DOHH2 (cell line): ENCODE results near the gene TNFRSF6B.

Source experiments
- H3F3A ChIP-seq: fragments of 200-600 bp; sonication (generic), shearing (Covaris generic); 2 replicates; pipeline ENCODE4 v1.6.0; 2016; ENCODE audit warnings: antibody characterized with exemption, mild to moderate bottlenecking; ENCODE audit not compliant: control insufficient read depth, insufficient read depth
- H3K27ac ChIP-seq: fragments of 200-600 bp; sonication (generic); 2 replicates; pipeline ENCODE4 v1.5.1; 2014; ENCODE audit warnings: low read depth, mild to moderate bottlenecking, low read length, moderate library complexity
- H3K27me3 ChIP-seq: fragments of 200-600 bp; sonication (generic); 2 replicates; pipeline ENCODE4 v1.6.1; 2014; ENCODE audit warnings: mild to moderate bottlenecking, low read length, mixed read lengths; ENCODE audit not compliant: control insufficient read depth
- H3K36me3 ChIP-seq: fragments of 200-600 bp; sonication (generic); 2 replicates; pipeline ENCODE4 v1.6.1; 2014; ENCODE audit warnings: mild to moderate bottlenecking, low read length, moderate library complexity, mixed read lengths; ENCODE audit not compliant: control insufficient read depth
- H3K4me1 ChIP-seq: fragments of 200-600 bp; sonication (generic); 2 replicates; pipeline ENCODE4 v1.6.1; 2014; ENCODE audit warnings: mild to moderate bottlenecking, low read length, mixed read lengths; ENCODE audit not compliant: control insufficient read depth
- H3K4me2 ChIP-seq: fragments of 200-600 bp; sonication (generic); 2 replicates; pipeline ENCODE4 v1.6.0; 2014; ENCODE audit warnings: mild to moderate bottlenecking, low read length, moderate library complexity
- H3K4me3 ChIP-seq: fragments of 200-600 bp; sonication (generic); 2 replicates; pipeline ENCODE4 v1.5.1; 2014; ENCODE audit warnings: mild to moderate bottlenecking, low read length, mixed read lengths
- H3K79me2 ChIP-seq: fragments of 200-600 bp; sonication (generic); 2 replicates; pipeline ENCODE4 v1.6.1; 2014; ENCODE audit warnings: mild to moderate bottlenecking, low read length, mixed read lengths; ENCODE audit not compliant: control insufficient read depth
- H3K9me2 ChIP-seq: fragments of 200-600 bp; sonication (generic); replicated peaks from 2 replicates; pipeline ENCODE4 v1.6.1; 2014; ENCODE audit warnings: mild to moderate bottlenecking, low read length, mixed read lengths; ENCODE audit not compliant: control insufficient read depth
- H3K9me3 ChIP-seq: fragments of 200-600 bp; sonication (generic); 2 replicates; pipeline ENCODE4 v1.6.1; 2014; ENCODE audit warnings: antibody characterized with exemption, low read length, mixed read lengths; ENCODE audit not compliant: control insufficient read depth, insufficient read depth
- H4K20me1 ChIP-seq: fragments of 200-600 bp; sonication (generic); 2 replicates; pipeline ENCODE4 v1.6.0; 2014; ENCODE audit warnings: low read depth, mild to moderate bottlenecking, antibody characterized with exemption, low read length, moderate library complexity; ENCODE audit not compliant: control insufficient read depth, insufficient read depth
- EZH2phosphoT487 ChIP-seq: fragments of 200-600 bp; sonication (generic); IDR thresholded peaks from 2 replicates; pipeline ENCODE4 v1.6.1; 2017; ENCODE audit warnings: borderline replicate concordance, mild to moderate bottlenecking, antibody characterized with exemption, low read length, moderate library complexity, mixed read lengths
- TF ChIP-seq, protein P1 (sequence below): fragments of 200-600 bp; sonication (generic); IDR thresholded peaks from one replicate; pipeline ENCODE4 v1.5.1; 2014; ENCODE audit warnings: antibody characterized with exemption, mild to moderate bottlenecking, low read depth, low read length; ENCODE audit not compliant: poor library complexity, severe bottlenecking

Gene TNFRSF6B

DNA sequence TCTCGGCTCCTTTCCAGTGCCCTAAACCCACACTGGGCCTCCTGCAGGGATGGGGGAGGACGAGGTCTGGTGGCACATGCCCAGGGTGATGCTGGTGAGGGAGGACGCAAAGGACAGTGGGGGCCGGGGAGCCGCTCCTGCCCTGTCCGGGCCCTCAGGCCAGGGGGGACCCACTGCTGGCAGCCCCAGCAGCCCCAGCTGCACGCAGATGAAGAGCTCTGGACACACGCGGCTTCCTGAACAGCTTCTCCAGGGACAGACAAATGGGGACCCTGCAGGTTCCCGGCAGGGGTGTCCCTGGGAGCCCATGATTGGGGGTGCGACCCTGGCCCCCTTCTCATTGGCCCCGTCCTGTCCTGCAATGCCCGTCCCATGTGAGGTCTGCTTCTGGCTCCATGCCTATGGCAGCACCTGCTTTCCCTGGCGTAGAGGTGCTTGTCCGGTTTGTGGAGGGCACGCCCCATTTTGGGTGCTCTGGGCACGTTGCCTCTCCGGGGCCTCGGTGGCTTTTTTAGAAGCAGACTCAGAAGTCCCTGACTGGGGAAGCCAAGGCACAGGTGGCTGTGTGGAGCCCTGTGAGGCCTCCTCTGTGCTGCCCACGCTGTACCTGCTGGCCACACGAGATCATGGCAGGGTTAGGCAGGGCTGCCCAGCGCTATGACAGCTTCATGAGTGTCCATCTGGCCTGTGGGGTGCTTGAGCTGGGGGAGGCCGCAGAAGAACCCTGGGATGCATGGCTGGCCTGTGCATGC, 15.4 kb upstream of the TNFRSF6B start:
- H3K27me3 ChIP-seq: no peaks in the 10 kb centered on the region
- no peaks in the 10 kb centered on the region for H3K4me1 ChIP-seq
- no peaks in the 10 kb centered on the region for H3K9me3 ChIP-seq
- H3K27ac ChIP-seq: no peak overlapping the region
- no peak overlapping the region for H3K4me2 ChIP-seq
- H4K20me1 ChIP-seq: no peaks in the 10 kb centered on the region
- no peaks in the 10 kb centered on the region for H3K79me2 ChIP-seq
- no peak for TF ChIP-seq EZH2phosphoT487
- TF ChIP-seq, protein P1, sequence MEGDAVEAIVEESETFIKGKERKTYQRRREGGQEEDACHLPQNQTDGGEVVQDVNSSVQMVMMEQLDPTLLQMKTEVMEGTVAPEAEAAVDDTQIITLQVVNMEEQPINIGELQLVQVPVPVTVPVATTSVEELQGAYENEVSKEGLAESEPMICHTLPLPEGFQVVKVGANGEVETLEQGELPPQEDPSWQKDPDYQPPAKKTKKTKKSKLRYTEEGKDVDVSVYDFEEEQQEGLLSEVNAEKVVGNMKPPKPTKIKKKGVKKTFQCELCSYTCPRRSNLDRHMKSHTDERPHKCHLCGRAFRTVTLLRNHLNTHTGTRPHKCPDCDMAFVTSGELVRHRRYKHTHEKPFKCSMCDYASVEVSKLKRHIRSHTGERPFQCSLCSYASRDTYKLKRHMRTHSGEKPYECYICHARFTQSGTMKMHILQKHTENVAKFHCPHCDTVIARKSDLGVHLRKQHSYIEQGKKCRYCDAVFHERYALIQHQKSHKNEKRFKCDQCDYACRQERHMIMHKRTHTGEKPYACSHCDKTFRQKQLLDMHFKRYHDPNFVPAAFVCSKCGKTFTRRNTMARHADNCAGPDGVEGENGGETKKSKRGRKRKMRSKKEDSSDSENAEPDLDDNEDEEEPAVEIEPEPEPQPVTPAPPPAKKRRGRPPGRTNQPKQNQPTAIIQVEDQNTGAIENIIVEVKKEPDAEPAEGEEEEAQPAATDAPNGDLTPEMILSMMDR: no peak
- H3K4me3 ChIP-seq: no peak overlapping the region
- H3K9me2 ChIP-seq: no peaks in the 10 kb centered on the region
- peaks cover 19% of the 10 kb centered on the region for H3K36me3 ChIP-seq
- H3F3A ChIP-seq: no peaks in the 10 kb centered on the region

- Histone ChIP-seq H4K20me1 (no peaks in the 10 kb centered on the region), H3K27ac (no peak overlapping the region), H3K9me3 (no peaks in the 10 kb centered on the region), H3K9me2 (no peaks in the 10 kb centered on the region), H3K27me3 (no peaks in the 10 kb centered on the region), H3F3A (no peaks in the 10 kb centered on the region), H3K79me2 (no peaks in the 10 kb centered on the region), H3K4me1 (no peaks in the 10 kb centered on the region), H3K4me3 (no peak overlapping the region), H3K4me2 (no peak overlapping the region), H3K36me3 (peaks cover 19% of the 10 kb centered on the region)
- no peak for TF ChIP-seq EZH2phosphoT487
- TF ChIP-seq, protein P1: no peak
These were observed 14.8 kb upstream of the TNFRSF6B start for GRCh38 chr20:63681609-63682142.

DNA sequence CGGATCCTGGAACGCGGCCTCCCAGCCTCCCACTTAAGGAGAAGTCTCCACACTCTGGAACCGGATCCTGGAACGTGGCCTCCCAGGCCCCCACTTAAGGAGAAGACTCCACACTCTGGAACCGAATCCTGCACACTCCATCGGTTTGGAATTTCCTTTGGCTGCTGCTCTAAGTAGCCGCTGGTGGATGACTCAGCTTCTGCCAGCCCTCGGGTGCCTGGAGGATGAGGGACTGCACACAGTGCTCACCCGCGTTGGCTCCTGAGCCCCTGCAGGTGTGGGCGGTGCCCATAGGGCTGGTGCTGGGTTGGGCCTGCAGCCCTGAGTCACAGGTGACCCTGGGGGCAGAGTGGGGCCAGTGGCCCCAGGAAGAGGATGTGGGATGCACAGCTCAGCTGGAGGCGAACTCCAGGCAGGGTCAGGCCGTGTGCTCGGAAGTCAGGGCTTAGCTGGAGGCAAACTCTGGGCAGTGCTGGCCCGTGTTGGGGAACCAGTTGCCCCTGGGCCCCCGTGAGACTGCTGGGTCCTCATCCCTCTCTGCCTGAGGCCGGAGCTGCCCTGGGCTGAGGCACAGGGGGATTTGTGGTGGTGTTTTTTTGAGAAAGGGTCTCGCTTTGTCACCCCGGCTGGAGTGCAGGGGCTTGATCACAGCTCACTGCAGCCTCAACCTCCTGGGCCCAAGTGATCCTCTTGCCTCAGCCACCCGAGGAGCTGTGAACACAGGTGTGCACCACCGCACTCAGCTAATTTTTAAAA, 13.9 kb upstream of the TNFRSF6B start:
- Histone ChIP-seq H3K4me1 (no peaks in the 10 kb centered on the region), H3K4me2 (no peak overlapping the region), H3K9me3 (no peaks in the 10 kb centered on the region), H3K79me2 (no peaks in the 10 kb centered on the region), H3F3A (no peaks in the 10 kb centered on the region), H3K27ac (no peak overlapping the region), H4K20me1 (no peaks in the 10 kb centered on the region), H3K9me2 (no peaks in the 10 kb centered on the region), H3K4me3 (no peak overlapping the region), H3K36me3 (peaks cover 16% of the 10 kb centered on the region), H3K27me3 (no peaks in the 10 kb centered on the region)
- TF ChIP-seq EZH2phosphoT487: no peak
- TF ChIP-seq, protein P1: no peak
